HepG2 (cell line): ENCODE results near the gene RBBP8NL. TPM values are rescaled to one million over a fixed set of nuclear protein-coding genes. Genes with fewer than 3 reads are reported as not detected.

Source experiments
- ARHGAP35 ChIP-seq: sonication (generic); formaldehyde crosslinking; IDR thresholded peaks from 2 replicates; pipeline ENCODE4 v1.9.0; 2022; ENCODE audit warnings: mild to moderate bottlenecking, inconsistent platforms, moderate library complexity, missing genetic modification reagents, borderline replicate concordance
- BRCA1 ChIP-seq: sonication (generic); formaldehyde crosslinking; IDR thresholded peaks from 2 replicates; pipeline ENCODE4 v1.4.0; 2020; ENCODE audit warnings: missing genetic modification reagents
- BRD4 ChIP-seq: sonication (generic); formaldehyde crosslinking; IDR thresholded peaks from 2 replicates; pipeline ENCODE4 v1.4.0; 2020; ENCODE audit warnings: missing genetic modification reagents
- ELF1 ChIP-seq: sonication (generic); formaldehyde crosslinking; IDR thresholded peaks from 2 replicates; pipeline ENCODE4 v1.4.0; 2020; ENCODE audit warnings: missing genetic modification reagents
- FOXC1 ChIP-seq: sonication (generic); formaldehyde crosslinking; IDR thresholded peaks from 2 replicates; pipeline ENCODE4 v1.8.0; 2022; ENCODE audit warnings: mild to moderate bottlenecking, missing genetic modification reagents, borderline replicate concordance
- HMG20A ChIP-seq: IDR thresholded peaks from 2 replicates; pipeline ENCODE4 v1.6.1; 2016; ENCODE audit warnings: borderline replicate concordance
- HNRNPL ChIP-seq: fragments of 200-400 bp; formaldehyde crosslinking; IDR thresholded peaks from 2 replicates; pipeline ENCODE4 v1.6.1; 2017; ENCODE audit warnings: mild to moderate bottlenecking, low read depth, low read length
- KDM1A ChIP-seq: IDR thresholded peaks from 2 replicates; pipeline ENCODE4 v1.6.1; 2016; ENCODE audit warnings: missing compliant biosample characterization
- MEIS2 ChIP-seq: sonication (generic); formaldehyde crosslinking; IDR thresholded peaks from 2 replicates; pipeline ENCODE4 v1.9.0; 2021; ENCODE audit warnings: mild to moderate bottlenecking, missing genetic modification reagents
- NFE2 ChIP-seq: sonication (generic); formaldehyde crosslinking; IDR thresholded peaks from 2 replicates; pipeline ENCODE4 v1.4.0; 2020; ENCODE audit warnings: missing genetic modification reagents
- NKX3-1 ChIP-seq: sonication (generic); formaldehyde crosslinking; IDR thresholded peaks from 2 replicates; pipeline ENCODE4 v1.5.0; 2020; ENCODE audit warnings: missing genetic modification reagents
- POGK ChIP-seq: sonication (generic); formaldehyde crosslinking; conservative IDR thresholded peaks from 2 replicates; pipeline ENCODE4 v1.8.0; 2022; ENCODE audit warnings: mild to moderate bottlenecking, moderate library complexity, missing genetic modification reagents
- RBM22 ChIP-seq: fragments of 200-400 bp; formaldehyde crosslinking; optimal IDR thresholded peaks from 2 replicates; pipeline ENCODE3; 2017; ENCODE audit warnings: mild to moderate bottlenecking, low read length, moderate library complexity
- RFXANK ChIP-seq: IDR thresholded peaks from 2 replicates; pipeline ENCODE4 v1.6.1; 2016
- TFE3 ChIP-seq: IDR thresholded peaks from 2 replicates; pipeline ENCODE4 v1.6.1; 2016
- THYN1 ChIP-seq: sonication (generic); formaldehyde crosslinking; IDR thresholded peaks from 2 replicates; pipeline ENCODE4 v1.8.1; 2023; ENCODE audit warnings: low read depth, mild to moderate bottlenecking, moderate library complexity, missing genetic modification reagents, borderline replicate concordance
- ZBTB2 ChIP-seq: sonication (generic); formaldehyde crosslinking; IDR thresholded peaks from 2 replicates; pipeline ENCODE4 v1.8.0; 2022; ENCODE audit warnings: low read depth, missing genetic modification reagents
- ZBTB7A ChIP-seq: sonication (generic); formaldehyde crosslinking; IDR thresholded peaks from 2 replicates; pipeline ENCODE4 v1.8.0; 2022; ENCODE audit warnings: mild to moderate bottlenecking, missing genetic modification reagents
- ZNF251 ChIP-seq: sonication (generic); formaldehyde crosslinking; IDR thresholded peaks from 2 replicates; pipeline ENCODE4 v1.9.0; 2021; ENCODE audit warnings: mild to moderate bottlenecking, missing genetic modification reagents
- ZNF557 ChIP-seq: sonication (generic); formaldehyde crosslinking; IDR thresholded peaks from 2 replicates; pipeline ENCODE4 v1.4.0; 2020; ENCODE audit warnings: missing genetic modification reagents
- ZNF576 ChIP-seq: sonication (generic); formaldehyde crosslinking; IDR thresholded peaks from 2 replicates; pipeline ENCODE4 v1.4.0; 2020; ENCODE audit warnings: mild to moderate bottlenecking, missing genetic modification reagents
- ZNF577 ChIP-seq: sonication (generic); formaldehyde crosslinking; IDR thresholded peaks from 2 replicates; pipeline ENCODE4 v1.4.0; 2020; ENCODE audit warnings: mild to moderate bottlenecking, low read depth, missing genetic modification reagents, borderline replicate concordance
- ZNF652 ChIP-seq: IDR thresholded peaks from 2 replicates; pipeline ENCODE4 v1.6.1; 2016; ENCODE audit warnings: low read depth, borderline replicate concordance
- ZNF709 ChIP-seq: sonication (generic); formaldehyde crosslinking; IDR thresholded peaks from 2 replicates; pipeline ENCODE4 v1.5.0; 2020; ENCODE audit warnings: mild to moderate bottlenecking, missing genetic modification reagents
- ZSCAN22 ChIP-seq: sonication (generic); formaldehyde crosslinking; IDR thresholded peaks from 2 replicates; pipeline ENCODE4 v1.4.0; 2020; ENCODE audit warnings: mild to moderate bottlenecking, missing genetic modification reagents
- ZSCAN30 ChIP-seq: sonication (generic); formaldehyde crosslinking; IDR thresholded peaks from 2 replicates; pipeline ENCODE4 v1.5.0; 2020; ENCODE audit warnings: mild to moderate bottlenecking, missing genetic modification reagents
- polyA plus RNA-seq, 8 experiments: library from polyadenylated mRNA; depleted of rRNA in 3 of 8; stranded (reverse) in 7 of 8; unstranded in 1 of 8; fragments of >200 nt; fragmentation: Illumina TruSeq in 4 of 8; extraction: Trizol in 4 of 8; gene quantifications; 2 replicates each; pipeline versions ENCODE4 v1.2.1 to v1.2.3, GENCODE V29; 2011 to 2016; ENCODE audit warnings: low read depth in 4 of 8, missing spikeins in 1 of 8, mixed read lengths in 1 of 8; ENCODE audit not compliant: insufficient read depth in 1 of 8
- total RNA-seq, 5 experiments: library from RNA; depleted of rRNA; stranded (reverse); fragments of >200 nt; fragmentation: Illumina TruSeq; extraction: Trizol; gene quantifications; 2 replicates each; pipeline ENCODE4 v1.2.3, GENCODE V29; 2016; ENCODE audit warnings: low read depth in 1 of 5

RBBP8NL gene
- total and polyA plus RNA-seq, 2 of the 13 experiments (the other 11 are each of a cell fraction or from before 2014, with no cell fraction given): 0.69 to 0.86 TPM

GRCh38 chr20:62368976-62369814 is 58.1 kb downstream of the RBBP8NL start (continued):
- no peak for TF ChIP-seq ZSCAN22 (CRISPR knock-in tag)
- no peak for TF ChIP-seq ZSCAN30
- TF ChIP-seq RFXANK: no peak
- TF ChIP-seq RBM22: no peak
- TF ChIP-seq HNRNPL: peak; percentile 98
- TF ChIP-seq ZBTB2 (CRISPR knock-in tag): 0 out of 2 replicates have a peak, but pooled peaks have one; percentile 41
- peak; percentile 20; the same call in 1 of the 2 replicates for TF ChIP-seq POGK (CRISPR knock-in tag)
- TF ChIP-seq THYN1 (CRISPR knock-in tag): no peak
- TF ChIP-seq ZNF576 (CRISPR knock-in tag): no peak
- peak; percentile 96 for TF ChIP-seq ZNF652
- TF ChIP-seq ARHGAP35 (CRISPR knock-in tag): no peak; the same call in 1 of the 2 replicates
- no peak for TF ChIP-seq ELF1
- TF ChIP-seq BRD4: no peak; the same call in 1 of the 2 replicates
- no peak for TF ChIP-seq ZNF557
- no peak for TF ChIP-seq FOXC1 (CRISPR knock-in tag)
- TF ChIP-seq TFE3: peak; percentile 42
- 0 out of 2 replicates have a peak, but pooled peaks have one; percentile 66 for TF ChIP-seq NFE2
- no peak for TF ChIP-seq NKX3-1 (CRISPR knock-in tag)
- TF ChIP-seq ZNF251 (CRISPR knock-in tag): no peak
- TF ChIP-seq MEIS2: peak; percentile 71; the same call in 1 of the 2 replicates
- TF ChIP-seq ZNF709 (CRISPR knock-in tag): no peak
- no peak for TF ChIP-seq BRCA1 (CRISPR knock-in tag)
- no peak for TF ChIP-seq KDM1A (CRISPR knock-in tag)
- TF ChIP-seq ZBTB7A (CRISPR knock-in tag): no peak; the same call in 1 of the 2 replicates
- no peak for TF ChIP-seq ZNF577 (CRISPR knock-in tag)
- 0 out of 2 replicates have a peak, but pooled peaks have one; percentile 35 for TF ChIP-seq HMG20A (CRISPR knock-in tag)
